Fibroblast of mammary gland (primary cell): ENCODE results near the gene LMAN1L.

Source experiments
- DNase-seq: peaks from one replicate; pipeline ENCODE4 v3.0.0-alpha.2; 2010; ENCODE audit warnings: low read depth
- H3K4me3 ChIP-seq: 2 replicates; pipeline ENCODE4 v1.5.1; 2011; ENCODE audit warnings: low read depth, mild to moderate bottlenecking, low read length, moderate library complexity; ENCODE audit not compliant: control insufficient read depth
- CTCF ChIP-seq: conservative IDR thresholded peaks from 2 replicates; pipeline ENCODE4 v1.5.1; 2011; ENCODE audit warnings: low read depth, low read length, inconsistent platforms; ENCODE audit not compliant: control insufficient read depth, insufficient read depth

Gene LMAN1L

GRCh38 chr15:74786551-74787165, 26.0 kb upstream of the LMAN1L start:
- TF ChIP-seq CTCF: no peak
- DNase-seq: no peak
- no peak overlapping the region for H3K4me3 ChIP-seq

GRCh38 chr15:74787251-74788041, 25.2 kb upstream of the LMAN1L start:
- TF ChIP-seq CTCF: peak; percentile 48
- peak; percentile 61 for DNase-seq
- H3K4me3 ChIP-seq: no peak overlapping the region

- no peak for DNase-seq
- H3K4me3 ChIP-seq: no peak overlapping the region
- no peak for TF ChIP-seq CTCF
Measured at GRCh38 chr15:74788042-74788682, 24.5 kb upstream of the LMAN1L start.

- DNase-seq: no peak
- no peak overlapping the region for H3K4me3 ChIP-seq
- TF ChIP-seq CTCF: no peak
Measured at GRCh38 chr15:74788683-74789151, 23.9 kb upstream of the LMAN1L start.

- no peak overlapping the region for H3K4me3 ChIP-seq
Measured at GRCh38 chr15:74789171-74789631, 23.4 kb upstream of the LMAN1L start.

GRCh38 chr15:74789741-74790079, 22.9 kb upstream of the LMAN1L start:
- no peak overlapping the region for H3K4me3 ChIP-seq
- no peak for DNase-seq
- TF ChIP-seq CTCF: no peak

More at GRCh38 chr15:74789171-74789631, 23.4 kb upstream of the LMAN1L start:
- TF ChIP-seq CTCF: no peak
- DNase-seq: no peak
